ENCODE data around the gene TMPRSS13.

TMPRSS13 gene

GRCh38 chr11:117884994-117885393 lies 44.2 kb downstream of the TMPRSS13 start:
- DNase-seq = no peak

- no peak for DNase-seq
These were observed 46.1 kb downstream of the TMPRSS13 start for GRCh38 chr11:117883063-117883462.

GRCh38 chr11:117882311-117882905 lies 46.8 kb downstream of the TMPRSS13 start:
- peak; percentile 14 for DNase-seq

GRCh38 chr11:117881217-117881616 lies 48.0 kb downstream of the TMPRSS13 start:
- no peak for DNase-seq

GRCh38 chr11:117879516-117880480 lies 49.4 kb downstream of the TMPRSS13 start:
- DNase-seq = no peak

GRCh38 chr11:117878939-117879475 lies 50.2 kb downstream of the TMPRSS13 start:
- no peak for DNase-seq

- DNase-seq = no peak
These were observed 50.8 kb downstream of the TMPRSS13 start for GRCh38 chr11:117878314-117878938.

- peak; percentile 14 for DNase-seq
These were observed 52.0 kb downstream of the TMPRSS13 start for GRCh38 chr11:117877120-117877784.

GRCh38 chr11:117876341-117877119 lies 52.7 kb downstream of the TMPRSS13 start, which contains the start of gene FXYD6:
FXYD6 (minus strand) TSS chr11:117876658; CDS start chr11:117842776, 33,882 bp downstream.
- peak; percentile 53 for DNase-seq

GRCh38 chr11:117876059-117876340 lies 53.2 kb downstream of the TMPRSS13 start:
- no peak for DNase-seq

- peak; percentile 29 for DNase-seq
These were observed 53.7 kb downstream of the TMPRSS13 start for GRCh38 chr11:117875382-117876058.

- no peak for DNase-seq
These were observed 54.3 kb downstream of the TMPRSS13 start for GRCh38 chr11:117874910-117875381.

- no peak for DNase-seq
These were observed 54.8 kb downstream of the TMPRSS13 start for GRCh38 chr11:117874253-117874909.

GRCh38 chr11:117873828-117874125 lies 55.4 kb downstream of the TMPRSS13 start:
- DNase-seq = no peak

- DNase-seq = no peak
These were observed 56.0 kb downstream of the TMPRSS13 start for GRCh38 chr11:117872975-117873827.

GRCh38 chr11:117872420-117872961 lies 56.7 kb downstream of the TMPRSS13 start:
- DNase-seq = no peak

GRCh38 chr11:117871784-117872183 lies 57.4 kb downstream of the TMPRSS13 start:
- DNase-seq = no peak

GRCh38 chr11:117871160-117871559 lies 58.0 kb downstream of the TMPRSS13 start:
- no peak for DNase-seq

- DNase-seq = no peak
These were observed 58.9 kb downstream of the TMPRSS13 start for GRCh38 chr11:117870103-117870952.

Data from NCI-H510A treated with DMSO at 0.1 percent for 48 hours (cell line).